KG1 (cell line): ENCODE data around the gene ARL15.

Experiments used
- DNase-seq: peaks from one replicate; lab custom pipeline; 2025; lab: John Stamatoyannopoulos, UW

The ARL15 gene

DNA sequence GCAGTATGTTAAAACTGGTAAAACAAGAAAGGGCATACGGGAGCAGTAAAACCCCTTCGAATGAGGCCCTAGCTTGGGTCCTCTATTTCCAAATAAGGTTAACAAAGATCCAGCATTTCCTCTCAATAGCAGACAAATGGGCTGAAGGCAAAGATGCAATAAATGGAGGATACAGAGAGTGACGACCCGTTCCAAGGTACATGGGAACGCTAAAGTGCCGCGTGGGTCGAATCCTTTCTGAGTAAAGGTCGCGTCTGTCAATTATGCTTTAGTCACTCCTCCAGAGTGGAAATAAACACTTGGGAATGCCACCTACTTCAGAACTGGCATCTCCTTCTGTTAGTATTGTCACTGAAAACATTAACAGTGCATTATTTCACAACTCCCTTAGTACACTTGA is 24.7 kb downstream of the ARL15 start:
- DNase-seq = no peak

- no peak for DNase-seq
These were observed 25.8 kb downstream of the ARL15 start for GRCh38 chr5:54284586-54284985.

DNA sequence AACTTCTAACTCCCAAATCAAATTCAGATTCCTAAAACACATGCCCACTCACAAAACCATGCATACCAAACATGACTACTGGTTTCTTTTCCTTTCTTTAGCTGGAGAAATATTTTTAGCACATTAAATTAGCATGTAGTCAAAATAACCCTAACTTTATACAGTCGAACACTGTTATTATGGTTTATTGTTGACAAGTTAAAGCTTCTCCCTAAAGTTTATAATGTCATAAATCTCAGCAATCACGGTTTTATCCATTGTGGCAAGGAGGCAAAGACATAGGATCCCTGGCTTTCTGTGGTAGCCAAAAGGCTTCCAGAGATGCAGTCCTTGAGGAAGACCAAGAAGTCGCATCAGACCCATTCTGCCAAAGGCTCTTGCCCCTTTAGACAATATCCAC is 27.5 kb downstream of the ARL15 start:
- DNase-seq = no peak

GRCh38 chr5:54281960-54282692 is 28.2 kb downstream of the ARL15 start:
- no peak for DNase-seq

GRCh38 chr5:54279960-54280359 is 30.4 kb downstream of the ARL15 start:
- DNase-seq = no peak

GRCh38 chr5:54278979-54279717 is 31.2 kb downstream of the ARL15 start:
- DNase-seq = no peak

DNA sequence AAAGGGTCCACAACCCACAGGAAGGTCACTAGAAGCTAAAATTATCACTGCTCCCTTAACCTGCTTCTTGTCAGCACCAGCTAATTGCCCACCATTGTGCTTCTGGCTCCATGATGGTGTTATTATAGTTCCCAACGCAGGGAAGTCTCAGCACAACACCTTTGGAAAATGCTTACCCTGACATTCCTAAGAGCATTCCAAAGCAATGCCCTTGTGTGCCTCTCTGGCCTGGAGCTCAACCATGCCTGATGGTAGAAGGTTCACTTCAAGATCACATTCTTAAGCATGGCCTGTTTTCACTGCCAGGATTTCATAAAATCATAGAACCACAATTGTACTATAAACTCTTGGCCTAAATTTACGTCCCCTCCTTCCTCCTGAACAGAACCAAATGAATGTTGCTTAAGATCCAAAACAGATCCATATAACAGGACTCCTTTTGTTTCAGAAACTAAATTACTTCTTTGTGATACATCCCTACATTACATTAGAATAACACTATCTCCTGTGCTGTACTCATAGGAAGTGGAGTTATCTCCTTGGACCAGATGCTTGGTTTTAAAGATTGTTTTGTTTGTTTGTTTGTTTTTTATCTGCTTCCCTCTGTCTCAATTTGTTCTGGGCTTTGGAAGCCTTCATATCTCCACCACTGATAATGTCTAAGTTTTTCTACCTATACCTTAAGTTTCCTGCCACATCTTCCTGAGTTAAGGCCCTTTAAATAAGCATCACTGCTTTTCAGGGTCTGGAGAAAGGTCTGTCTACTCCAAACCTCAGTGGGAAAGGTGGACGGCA is 32.1 kb downstream of the ARL15 start:
- no peak for DNase-seq

DNA sequence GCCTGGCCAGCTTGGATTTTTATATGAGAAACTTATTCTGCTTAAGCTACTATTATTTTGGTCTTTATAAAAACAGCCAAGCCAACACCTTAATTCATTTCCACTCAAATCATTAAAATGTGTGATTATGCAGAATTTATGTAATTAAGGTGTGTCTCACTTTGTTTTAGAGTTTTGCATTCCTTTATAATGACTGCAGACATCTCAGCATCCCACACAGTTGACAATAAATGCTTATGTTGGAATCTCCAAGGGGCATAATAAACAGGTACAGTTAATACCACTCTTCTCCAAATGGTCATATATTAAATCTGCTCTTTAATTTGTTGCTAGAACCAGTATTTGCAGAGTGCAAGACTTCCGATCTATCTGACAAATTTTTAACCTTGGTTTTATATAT is 34.3 kb downstream of the ARL15 start:
- no peak for DNase-seq

DNA sequence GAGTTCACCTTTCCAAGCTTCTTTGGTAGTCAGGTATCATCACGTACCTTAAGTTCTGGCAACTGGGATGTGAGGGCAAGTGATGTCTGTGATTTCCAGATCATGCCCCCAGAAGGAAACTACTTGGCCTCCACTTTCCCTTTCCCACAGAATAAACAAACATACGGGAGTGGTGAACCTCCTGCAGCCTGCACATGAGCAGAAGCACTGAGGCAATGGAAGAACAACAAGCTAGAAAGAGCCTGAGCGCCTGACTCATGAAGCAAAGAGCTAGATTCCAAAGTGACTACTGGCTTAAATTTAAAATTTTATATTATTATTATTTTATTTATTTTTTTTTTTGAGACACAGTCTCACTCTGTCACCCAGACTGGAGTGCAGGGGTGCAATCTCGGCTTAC is 35.0 kb downstream of the ARL15 start:
- DNase-seq = no peak

GRCh38 chr5:54274944-54275343 is 35.4 kb downstream of the ARL15 start:
- no peak for DNase-seq

- DNase-seq = no peak
These were observed 36.7 kb downstream of the ARL15 start for GRCh38 chr5:54273715-54274114.

DNA sequence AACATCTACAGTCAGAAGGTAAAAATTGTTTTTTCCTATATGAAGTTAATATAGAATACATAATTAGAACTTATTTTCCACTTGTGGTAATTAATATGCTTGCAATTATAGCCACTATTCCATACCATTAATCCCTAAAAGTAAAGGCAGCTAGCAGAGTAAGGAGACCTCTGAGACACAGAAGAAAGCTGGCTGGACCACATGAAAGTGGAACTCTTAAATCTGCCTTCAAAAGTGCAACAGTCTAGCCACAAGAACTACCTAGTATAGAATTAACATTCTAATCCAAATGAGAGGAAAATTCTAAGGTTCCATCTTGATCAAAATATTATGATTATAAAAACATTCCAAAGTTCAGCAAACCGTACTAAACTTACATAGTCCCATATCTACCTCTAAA is 37.6 kb downstream of the ARL15 start:
- no peak for DNase-seq

DNA sequence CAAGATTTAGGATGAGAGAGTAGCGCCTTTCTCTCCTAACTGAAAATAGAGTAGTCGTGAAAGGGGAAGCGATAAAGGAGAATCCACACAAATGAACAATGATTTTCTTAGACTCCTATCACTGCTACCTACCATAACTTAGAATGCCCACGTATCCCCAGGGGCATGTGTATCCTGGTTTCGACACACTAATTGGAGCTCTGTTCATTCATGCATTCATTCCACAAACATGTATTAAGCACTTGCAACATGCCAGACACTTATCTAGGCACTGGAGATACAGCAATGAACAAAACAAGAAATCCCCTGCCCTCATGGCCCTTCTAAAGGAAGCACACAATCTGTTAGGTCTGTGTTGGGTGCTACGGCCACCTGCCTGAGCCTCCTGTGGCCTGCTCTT is 40.0 kb downstream of the ARL15 start:
- DNase-seq = no peak

GRCh38 chr5:54264574-54264973 is 45.8 kb downstream of the ARL15 start:
- no peak for DNase-seq

DNA sequence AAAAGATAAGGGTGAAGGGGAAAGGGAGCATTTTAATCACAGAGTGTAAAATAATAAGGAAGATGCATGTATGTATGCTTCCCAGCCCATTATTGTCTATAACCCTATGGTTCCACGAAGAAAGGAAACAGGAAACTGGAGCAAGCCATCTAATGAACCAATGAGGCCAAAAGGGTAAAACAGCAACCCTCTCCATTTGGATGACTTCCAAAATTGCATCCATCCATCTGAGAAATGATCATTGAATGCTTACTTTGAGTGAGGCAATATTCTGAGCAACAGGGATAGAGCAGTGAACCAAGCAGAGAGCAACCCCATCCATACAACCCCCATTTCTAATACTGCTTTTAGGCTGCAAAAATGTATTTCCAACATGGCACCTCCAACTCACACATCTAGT is 46.9 kb downstream of the ARL15 start:
- DNase-seq = no peak

DNA sequence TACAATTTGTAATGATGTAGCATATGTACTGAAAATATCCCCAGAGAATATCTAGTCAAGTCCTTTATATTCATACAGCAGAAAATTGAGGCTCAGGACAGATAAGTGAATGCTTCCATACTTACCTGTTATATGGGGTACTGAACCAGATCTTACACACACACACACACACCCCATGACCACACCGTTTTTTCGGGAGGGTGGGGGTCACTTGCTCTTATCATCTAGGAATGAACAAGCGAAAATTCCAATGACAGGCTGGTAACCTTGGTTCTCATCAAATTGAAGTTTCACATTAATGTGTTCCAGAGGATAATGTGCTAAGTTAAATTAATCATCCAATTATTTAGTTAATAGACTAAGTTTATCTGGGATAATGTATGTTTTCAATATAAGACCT is 48.8 kb downstream of the ARL15 start:
- no peak for DNase-seq

DNA sequence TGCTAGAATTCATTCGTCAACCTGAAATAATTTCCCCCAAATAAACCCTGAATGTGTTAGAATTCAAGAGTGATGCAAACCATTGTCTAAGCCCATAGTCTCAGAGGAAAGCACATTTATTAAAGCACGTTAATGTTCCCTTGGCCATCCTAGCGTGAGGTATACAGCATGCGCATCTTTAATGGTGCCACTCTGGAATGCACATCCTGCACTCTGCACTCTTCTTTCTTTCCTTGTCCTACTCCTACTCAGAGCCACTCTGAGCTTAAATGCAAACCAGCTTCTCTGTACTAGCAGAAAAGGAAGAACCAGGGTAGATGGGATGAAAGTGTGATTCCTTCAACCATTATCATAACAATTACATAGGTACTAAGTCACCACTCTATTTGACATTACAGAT is 50.4 kb downstream of the ARL15 start:
- DNase-seq = no peak

DNA sequence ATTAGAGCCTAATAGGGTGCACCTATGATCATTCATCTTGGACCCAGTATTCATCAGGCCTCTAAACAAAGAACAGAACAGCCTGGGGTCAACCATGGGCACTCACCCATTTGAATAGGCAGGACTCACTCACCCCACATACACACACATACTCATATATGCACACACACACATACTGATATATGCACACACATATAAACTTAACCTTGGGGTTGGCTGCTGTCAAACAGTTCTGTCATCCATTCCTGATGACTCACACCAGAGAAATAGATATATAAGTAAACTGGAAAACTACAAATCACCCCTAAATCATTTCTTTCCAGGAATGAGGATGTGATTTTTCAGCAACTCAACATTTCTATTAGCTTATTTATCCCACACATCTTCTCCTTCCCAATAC is 51.3 kb downstream of the ARL15 start:
- DNase-seq = no peak

DNA sequence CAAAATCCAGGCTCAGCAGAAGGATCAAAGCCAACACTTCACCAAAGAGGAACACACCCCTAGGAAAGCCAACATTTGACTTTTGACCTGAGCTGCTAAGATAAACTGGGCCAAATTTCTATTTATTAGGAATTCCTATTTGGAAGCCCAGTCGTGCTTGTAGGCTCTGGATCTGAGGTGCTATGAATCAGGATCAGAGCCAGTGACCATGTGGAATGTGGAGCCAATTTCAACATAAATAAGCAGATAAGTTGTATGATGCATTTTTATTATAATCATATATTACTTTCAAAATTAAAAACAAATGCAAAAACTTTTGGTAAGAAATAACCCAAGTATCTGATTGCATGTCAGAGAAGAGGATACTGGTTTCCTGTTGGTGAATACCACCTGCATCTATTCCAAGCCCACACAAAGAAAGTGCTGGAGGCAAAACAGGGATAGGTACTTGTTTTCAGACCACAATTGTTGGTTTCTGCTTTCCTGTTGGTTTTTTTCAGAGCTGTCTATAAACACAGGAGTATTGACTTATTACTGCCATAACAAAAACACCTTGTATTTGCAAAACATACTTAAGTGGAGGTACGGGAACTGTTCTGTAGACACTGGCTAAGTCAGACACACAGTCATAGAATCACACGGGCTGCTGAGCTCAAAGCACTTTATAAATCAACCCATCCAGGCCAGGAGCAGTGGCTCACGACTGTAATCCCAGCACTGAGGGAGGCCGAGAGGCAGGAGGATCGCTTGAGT is 52.8 kb downstream of the ARL15 start:
- DNase-seq = no peak

DNA sequence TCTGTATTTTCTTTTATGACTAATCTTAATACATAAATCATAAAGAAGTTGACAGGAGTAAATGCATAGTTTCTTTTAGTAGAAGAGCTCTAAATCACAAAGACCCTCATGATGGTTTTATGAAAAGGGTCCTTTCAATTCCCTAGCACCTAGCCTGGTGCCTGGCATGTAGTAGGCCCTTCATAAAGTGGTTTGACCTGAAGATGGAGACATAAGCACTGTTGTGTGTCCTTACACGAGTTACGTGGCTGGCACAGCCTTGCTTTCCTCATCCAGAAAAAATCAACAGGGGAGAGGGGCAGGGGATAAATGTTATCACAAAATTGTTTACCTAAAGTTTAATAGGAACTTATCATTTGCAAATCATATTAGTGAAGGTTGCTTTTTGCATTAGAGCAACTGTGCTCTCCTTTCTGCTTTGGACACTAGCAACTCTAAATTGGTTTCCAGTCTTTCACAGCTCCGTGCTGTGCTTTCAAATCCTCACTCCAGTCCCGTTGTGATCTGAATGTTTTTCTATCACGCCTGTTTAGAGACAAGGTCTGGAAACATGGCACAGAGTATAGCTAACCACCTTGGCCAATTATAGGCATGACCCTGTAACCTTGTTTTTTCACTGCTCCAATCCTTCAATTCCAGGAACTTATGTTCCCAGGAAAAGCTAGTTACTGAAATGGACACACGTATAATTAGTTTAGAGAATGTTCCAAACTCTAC is 55.7 kb downstream of the ARL15 start:
- no peak for DNase-seq

GRCh38 chr5:54251981-54252380 is 58.4 kb downstream of the ARL15 start:
- DNase-seq = no peak
